Esophagus squamous epithelium (tissue), 5 donors: ENCODE measurements around the gene ILF3. TPM values are rescaled to one million over a fixed set of nuclear protein-coding genes. Genes with fewer than 3 reads are reported as not detected.
A peak's percentile ranks its signal among the peaks of the same experiment; 100 is the strongest.

Experiments
- DNase-seq: peaks from one replicate; lab custom pipeline; 2025; lab: John Stamatoyannopoulos, UW
- H3K27ac ChIP-seq, 4 donors: fragments of 200-600 bp; sonication (generic); one replicate each; pipeline ENCODE4 v1.5.1; 2016 to 2019; ENCODE audit warnings: mild to moderate bottlenecking in 1 of 4
- H3K27me3 ChIP-seq, 4 donors: fragments of 200-600 bp; sonication (generic); 1 replicate in 3 of 4; 2 replicates in 1 of 4; pipeline versions ENCODE4 v1.5.1 to v1.6.0; 2017 to 2021; ENCODE audit warnings: antibody characterized with exemption in 1 of 4
- H3K36me3 ChIP-seq, 3 donors: fragments of 200-600 bp; sonication (generic); one replicate each; pipeline ENCODE4 v1.5.1; 2016 to 2019
- H3K4me1 ChIP-seq, 3 donors: fragments of 200-600 bp; sonication (generic); one replicate each; pipeline ENCODE4 v1.5.1; 2017 to 2019
- H3K4me3 ChIP-seq, 4 donors: fragments of 200-600 bp; sonication (generic); 1 replicate in 3 of 4; 2 replicates in 1 of 4; pipeline ENCODE4 v1.5.1; 2016 to 2019; ENCODE audit warnings: mild to moderate bottlenecking in 2 of 4, moderate library complexity in 1 of 4
- H3K9me3 ChIP-seq, 3 donors: fragments of 200-600 bp; sonication (generic); one replicate each; pipeline ENCODE4 v1.5.1; 2016 to 2019
- POLR2A ChIP-seq, 4 donors: fragments of 450-650 bp; IDR thresholded peaks; one replicate each; pipeline ENCODE4 v1.6.1; 2017; ENCODE audit warnings: antibody characterized with exemption in 4 of 4, mild to moderate bottlenecking in 4 of 4, moderate library complexity in 3 of 4
- WGBS, 2 donors: methylation state at CpG; one replicate each; pipeline ENCODE4 v1.1.5; 2018; 5-methylcytosine and 5-hydroxymethylcytosine counted together
- intact Hi-C: fragments of 100-400 bp; cut with DNase I; formaldehyde crosslinking; loops from one replicate; pipeline ENCODE4 v1.15.0; 2022
- total RNA-seq, 4 donors: library from RNA; depleted of rRNA; stranded (reverse); fragments of >200 nt; gene quantifications; one replicate each; pipeline ENCODE4 v1.1.0, GENCODE V29; 2016
- TF ChIP-seq, protein P1 (sequence below), 6 experiments: fragments of 450-650 bp in 4 of 6; fragments of 200-600 bp in 2 of 6; sonication (generic) in 2 of 6; IDR thresholded peaks; one replicate each; pipeline ENCODE4 v1.5.1; 2016 to 2019; ENCODE audit warnings: antibody characterized with exemption in 6 of 6, mild to moderate bottlenecking in 4 of 6, moderate library complexity in 4 of 6
- donor health status: DM: yes; HTN: yes; CAD: no.

The ILF3 gene
- total RNA-seq, 4 donors from 2014 or later: 68.7 to 123 (median 98.3) TPM

DNA sequence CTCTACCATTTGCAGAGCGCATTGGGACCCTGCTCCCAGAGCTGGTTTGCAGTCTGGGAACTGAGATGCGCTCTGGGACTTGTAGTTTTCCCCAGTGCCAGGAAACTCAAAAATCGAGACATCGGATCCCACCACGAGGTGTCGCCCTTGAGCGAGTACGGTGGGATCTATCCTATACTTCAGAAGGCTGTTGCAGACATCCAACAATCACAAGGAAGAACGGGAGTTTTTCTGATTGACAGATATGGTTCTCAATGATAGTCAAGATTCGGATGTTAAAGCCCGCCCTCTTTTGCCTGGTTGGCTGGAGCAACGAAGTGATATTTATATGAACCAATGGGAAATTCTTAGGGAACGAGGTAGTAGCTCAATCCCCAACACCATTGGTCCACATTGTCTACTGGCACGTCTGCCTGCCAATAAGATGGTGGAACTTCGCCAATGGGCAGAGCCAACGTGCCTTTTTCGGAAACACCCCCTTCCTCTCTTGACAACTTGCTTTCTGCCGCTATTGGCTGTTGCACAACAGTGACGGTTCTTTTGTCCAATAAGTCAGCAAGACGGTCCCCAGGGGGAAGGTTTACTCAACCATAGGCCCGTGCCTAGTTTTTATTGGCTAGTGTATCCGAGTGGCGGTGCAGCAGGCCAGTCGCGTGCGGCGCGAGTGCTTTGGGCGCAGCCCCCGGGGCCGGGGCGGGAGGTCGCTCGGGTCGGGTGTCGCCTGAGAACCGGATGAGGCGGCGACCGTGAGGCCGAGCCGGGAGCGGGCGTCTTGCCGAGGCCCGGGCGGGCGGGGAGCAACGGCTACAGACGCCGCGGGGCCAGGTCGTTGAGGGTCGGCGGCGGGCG is 63.4 kb downstream of the ILF3 start, which contains the start of gene DNM2:
DNM2 (plus strand) TSS at position 724 of the 849 bp plus-strand sequence. CDS start 164 bp downstream, outside the sequence.
- H3K4me1 ChIP-seq: peaks cover 23 to 41% (median 28%) of the 10 kb centered on the region in 3 donors
- peak within 1 kb of the TSS; percentile 93 to 96 (median 94) for H3K27ac ChIP-seq
- WGBS, 2 donors: 1% methylated on average over 20 to 28 of the region's 57 CpGs

DNA sequence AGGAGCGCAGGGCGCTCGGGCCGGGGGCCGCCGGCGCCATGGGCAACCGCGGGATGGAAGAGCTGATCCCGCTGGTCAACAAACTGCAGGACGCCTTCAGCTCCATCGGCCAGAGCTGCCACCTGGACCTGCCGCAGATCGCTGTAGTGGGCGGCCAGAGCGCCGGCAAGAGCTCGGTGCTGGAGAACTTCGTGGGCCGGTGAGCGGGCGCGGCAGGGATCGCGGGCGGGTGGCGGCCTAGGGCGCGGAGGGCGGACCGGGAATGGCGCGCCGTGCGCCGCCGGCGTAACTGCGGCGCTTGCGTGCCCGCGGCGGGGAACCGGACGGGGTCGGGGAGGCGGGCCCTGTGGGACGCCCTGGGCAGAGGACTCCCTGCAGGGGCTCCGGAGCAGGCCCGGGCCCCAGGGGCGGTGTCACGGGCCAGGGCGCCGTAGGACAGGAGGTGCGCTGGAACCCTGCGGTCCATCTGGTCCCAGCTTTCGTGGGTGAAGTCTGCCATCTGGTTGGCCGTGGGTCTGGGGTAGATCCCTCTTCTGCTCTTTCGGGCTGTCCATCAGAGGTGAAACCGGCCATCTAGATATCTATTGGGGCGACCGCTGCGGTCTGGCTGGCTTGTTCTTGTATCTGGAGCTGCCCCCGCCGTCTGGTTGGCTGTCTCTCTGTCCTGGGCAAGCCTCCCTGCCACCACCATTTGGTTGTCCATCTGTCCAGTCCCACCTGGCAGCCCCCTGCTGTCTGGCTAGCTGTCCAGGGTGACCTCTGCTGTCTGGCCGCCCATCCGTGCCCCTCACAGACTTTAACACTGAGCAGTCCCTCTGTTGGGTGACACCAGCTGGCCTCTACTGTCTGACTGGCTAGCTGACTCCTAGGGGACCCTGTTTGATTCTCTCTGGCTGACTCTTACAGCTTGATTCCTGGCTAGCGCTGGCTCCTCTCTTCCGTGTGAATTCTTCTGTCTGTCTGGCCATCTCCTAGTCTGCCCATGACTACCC is 64.4 kb downstream of the ILF3 start:
- peak overlapping the region; percentile 93 to 96 (median 94) for H3K27ac ChIP-seq
- TF ChIP-seq, protein P1, sequence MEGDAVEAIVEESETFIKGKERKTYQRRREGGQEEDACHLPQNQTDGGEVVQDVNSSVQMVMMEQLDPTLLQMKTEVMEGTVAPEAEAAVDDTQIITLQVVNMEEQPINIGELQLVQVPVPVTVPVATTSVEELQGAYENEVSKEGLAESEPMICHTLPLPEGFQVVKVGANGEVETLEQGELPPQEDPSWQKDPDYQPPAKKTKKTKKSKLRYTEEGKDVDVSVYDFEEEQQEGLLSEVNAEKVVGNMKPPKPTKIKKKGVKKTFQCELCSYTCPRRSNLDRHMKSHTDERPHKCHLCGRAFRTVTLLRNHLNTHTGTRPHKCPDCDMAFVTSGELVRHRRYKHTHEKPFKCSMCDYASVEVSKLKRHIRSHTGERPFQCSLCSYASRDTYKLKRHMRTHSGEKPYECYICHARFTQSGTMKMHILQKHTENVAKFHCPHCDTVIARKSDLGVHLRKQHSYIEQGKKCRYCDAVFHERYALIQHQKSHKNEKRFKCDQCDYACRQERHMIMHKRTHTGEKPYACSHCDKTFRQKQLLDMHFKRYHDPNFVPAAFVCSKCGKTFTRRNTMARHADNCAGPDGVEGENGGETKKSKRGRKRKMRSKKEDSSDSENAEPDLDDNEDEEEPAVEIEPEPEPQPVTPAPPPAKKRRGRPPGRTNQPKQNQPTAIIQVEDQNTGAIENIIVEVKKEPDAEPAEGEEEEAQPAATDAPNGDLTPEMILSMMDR (IDR thresholded peaks at IDR 0.05): peak in 1 of 6 experiments; percentile 13
- no peak for TF ChIP-seq POLR2A (IDR thresholded peaks at IDR 0.05)
- DNase-seq: no peak
- intact Hi-C loops: loop anchor here (5.0 to 10.0 kb wide), 2 partner anchors 86 to 144 kb away; no protein-coding TSS in a partner anchor
- peak overlapping the region; percentile 79 to 94 (median 91) for H3K4me3 ChIP-seq
- WGBS, 2 donors: 0% methylated on average over 2 to 11 of the region's 70 CpGs
- peaks cover 23 to 45% (median 28%) of the 10 kb centered on the region in 3 donors for H3K4me1 ChIP-seq
- H3K36me3 ChIP-seq: peaks cover 0 to 34% (median 0%) of the 10 kb centered on the region in 3 donors
- no peaks in the 10 kb centered on the region for H3K9me3 ChIP-seq
- no peaks in the 10 kb centered on the region for H3K27me3 ChIP-seq

More for the DNA sequence above, 63.4 kb downstream of the ILF3 start, which contains the start of gene DNM2:
- H3K27me3 ChIP-seq: no peaks in the 10 kb centered on the region
- peaks cover 0 to 34% (median 5%) of the 10 kb centered on the region in 3 donors for H3K36me3 ChIP-seq
- DNase-seq: peak; percentile 98
- H3K4me3 ChIP-seq: peak within 1 kb of the TSS; percentile 79 to 94 (median 91)
- intact Hi-C loops: loop anchor here (5.0 to 10.0 kb wide), 2 partner anchors 87 to 145 kb away; no protein-coding TSS in a partner anchor
- no peaks in the 10 kb centered on the region for H3K9me3 ChIP-seq
- TF ChIP-seq POLR2A (IDR thresholded peaks at IDR 0.05): peak in 3 of 4 donors; percentile 70 to 89 (median 82)
- TF ChIP-seq, protein P1 (IDR thresholded peaks at IDR 0.05): peak; percentile 73 to 96 (median 86)

DNA sequence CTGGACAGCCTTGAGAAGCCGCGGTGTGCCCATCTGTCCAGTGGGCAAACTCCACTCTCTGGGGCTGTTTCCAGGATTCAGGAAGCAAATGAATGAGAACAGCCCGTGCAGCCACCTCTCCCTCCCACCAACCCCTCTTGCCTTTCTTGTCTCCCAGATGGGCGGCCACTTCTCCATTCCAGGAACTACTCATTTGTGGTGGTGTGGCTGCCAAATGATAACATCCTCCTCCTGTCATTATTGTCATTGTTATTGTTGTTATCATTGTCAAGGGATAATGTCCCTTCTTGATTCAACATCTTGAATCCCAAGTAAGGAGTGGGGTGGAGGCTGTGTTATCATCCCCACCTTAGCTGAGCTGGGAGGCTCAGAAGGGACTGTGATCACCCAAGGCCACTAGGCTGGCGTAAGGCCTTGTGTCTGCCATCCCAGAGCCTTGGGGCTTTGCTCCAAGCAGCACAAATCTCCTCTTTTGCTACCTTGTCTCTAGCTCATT is 65.4 kb downstream of the ILF3 start:
- peaks cover 0 to 33% (median 0%) of the 10 kb centered on the region in 3 donors for H3K36me3 ChIP-seq
- WGBS, 2 donors: 27 to 62% methylated on average over 3 to 5 of the region's 5 CpGs
- H3K9me3 ChIP-seq: no peaks in the 10 kb centered on the region
- H3K4me1 ChIP-seq: peaks cover 23 to 56% (median 28%) of the 10 kb centered on the region in 3 donors
- H3K27ac ChIP-seq: peak overlapping the region; percentile 47 to 96 (median 94)
- no peaks in the 10 kb centered on the region for H3K27me3 ChIP-seq
- no peak for DNase-seq
- intact Hi-C loops: loop anchor here (5.0 to 10.0 kb wide), 2 partner anchors 85 to 143 kb away; no protein-coding TSS in a partner anchor
- H3K4me3 ChIP-seq: peak overlapping the region; percentile 79 to 94 (median 91)
- no peak for TF ChIP-seq POLR2A (IDR thresholded peaks at IDR 0.05)
- TF ChIP-seq, protein P1 (IDR thresholded peaks at IDR 0.05): no peak

DNA sequence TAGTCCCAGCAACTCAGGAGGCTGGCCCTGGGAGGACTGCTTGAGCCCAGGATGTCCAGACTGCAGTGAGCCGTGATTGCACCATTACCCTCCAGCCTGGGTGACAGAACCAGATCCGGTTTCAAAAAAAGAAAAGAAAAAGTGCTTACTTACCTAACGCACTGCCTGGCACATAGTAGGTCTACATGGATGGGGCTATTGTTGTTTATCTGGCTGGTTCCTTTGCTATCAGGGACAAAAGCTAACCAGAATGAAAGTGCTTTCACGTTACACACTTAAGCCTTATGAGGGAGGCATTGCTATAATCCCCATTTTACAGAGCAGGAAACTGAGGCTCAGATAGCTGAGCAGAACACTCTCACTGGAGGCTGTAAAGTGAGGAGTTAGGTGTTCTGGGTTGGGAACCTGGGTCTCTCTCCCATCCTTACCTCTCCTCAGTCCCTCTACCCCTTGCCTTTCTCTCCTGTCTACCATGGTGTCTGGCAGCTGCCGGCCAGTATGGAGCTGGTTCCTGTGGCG is 66.5 kb downstream of the ILF3 start:
- intact Hi-C loops: loop anchor here (5.0 kb wide), 1 partner anchor 132 kb away; no protein-coding TSS in a partner anchor
- H3K27me3 ChIP-seq: no peaks in the 10 kb centered on the region
- H3K9me3 ChIP-seq: no peaks in the 10 kb centered on the region
- TF ChIP-seq POLR2A (IDR thresholded peaks at IDR 0.05): no peak
- TF ChIP-seq, protein P1 (IDR thresholded peaks at IDR 0.05): no peak
- WGBS, 2 donors: 78 to 92% methylated on average over 6 of the region's 6 CpGs
- peaks cover 23 to 67% (median 28%) of the 10 kb centered on the region in 3 donors for H3K4me1 ChIP-seq
- DNase-seq: no peak
- H3K36me3 ChIP-seq: peaks cover 0 to 35% (median 0%) of the 10 kb centered on the region in 3 donors
- H3K27ac ChIP-seq: no peak overlapping the region
- no peak overlapping the region for H3K4me3 ChIP-seq
